Measurements from ENCODE around the gene EIF5. TPM values are rescaled to one million over a fixed set of nuclear protein-coding genes. Genes with fewer than 3 reads are reported as not detected.

EIF5 gene
- polyA plus RNA-seq, 1 experiment = 282 TPM

DNA sequence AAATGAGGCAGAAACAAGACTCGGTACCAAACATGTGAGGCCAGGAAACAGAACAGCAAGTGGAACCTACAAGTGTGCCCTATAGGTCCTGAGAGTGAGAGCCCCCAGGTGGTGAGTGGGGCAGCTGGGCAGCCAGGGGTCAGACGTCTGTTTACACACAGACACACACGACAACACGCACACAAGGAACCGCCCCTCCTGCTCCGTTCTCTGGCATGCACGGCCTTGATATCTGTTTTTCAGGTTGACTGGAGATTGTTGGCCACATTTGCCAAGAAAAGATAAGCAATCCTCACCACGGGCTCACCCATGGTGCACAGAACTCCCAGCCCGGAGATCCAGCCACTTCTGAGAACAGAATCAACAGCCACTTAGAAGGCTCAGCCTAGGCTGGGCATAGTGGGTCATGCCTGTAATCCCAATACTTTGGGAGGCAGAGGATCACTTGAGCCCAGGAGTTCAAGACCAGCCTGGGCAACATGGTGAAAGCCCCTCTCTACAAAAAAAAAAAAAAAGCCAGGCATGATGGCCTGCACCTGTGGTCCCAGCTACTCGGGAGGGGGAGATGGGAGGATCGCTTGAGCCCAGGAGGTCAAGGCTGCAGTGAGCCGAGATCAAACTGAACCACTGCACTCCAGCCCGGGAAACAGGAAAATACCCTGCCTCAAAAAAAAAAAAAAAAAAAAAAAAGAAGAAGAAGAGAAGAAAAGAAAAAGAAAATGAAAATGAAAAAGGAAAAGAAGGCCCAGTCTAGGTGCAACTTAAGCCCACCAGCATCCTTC lies 19.4 kb upstream of the EIF5 start:
- ChIA-PET CTCF (interaction anchor here (1.3 kb wide), 1 partner anchor 209 kb away, joined by 3 read pairs; no protein-coding TSS in a partner anchor), POLR2A (no interaction called here)
- TF ChIP-seq, protein P1, sequence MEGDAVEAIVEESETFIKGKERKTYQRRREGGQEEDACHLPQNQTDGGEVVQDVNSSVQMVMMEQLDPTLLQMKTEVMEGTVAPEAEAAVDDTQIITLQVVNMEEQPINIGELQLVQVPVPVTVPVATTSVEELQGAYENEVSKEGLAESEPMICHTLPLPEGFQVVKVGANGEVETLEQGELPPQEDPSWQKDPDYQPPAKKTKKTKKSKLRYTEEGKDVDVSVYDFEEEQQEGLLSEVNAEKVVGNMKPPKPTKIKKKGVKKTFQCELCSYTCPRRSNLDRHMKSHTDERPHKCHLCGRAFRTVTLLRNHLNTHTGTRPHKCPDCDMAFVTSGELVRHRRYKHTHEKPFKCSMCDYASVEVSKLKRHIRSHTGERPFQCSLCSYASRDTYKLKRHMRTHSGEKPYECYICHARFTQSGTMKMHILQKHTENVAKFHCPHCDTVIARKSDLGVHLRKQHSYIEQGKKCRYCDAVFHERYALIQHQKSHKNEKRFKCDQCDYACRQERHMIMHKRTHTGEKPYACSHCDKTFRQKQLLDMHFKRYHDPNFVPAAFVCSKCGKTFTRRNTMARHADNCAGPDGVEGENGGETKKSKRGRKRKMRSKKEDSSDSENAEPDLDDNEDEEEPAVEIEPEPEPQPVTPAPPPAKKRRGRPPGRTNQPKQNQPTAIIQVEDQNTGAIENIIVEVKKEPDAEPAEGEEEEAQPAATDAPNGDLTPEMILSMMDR (IDR thresholded peaks at IDR 0.05; ENCODE audit: insufficient read depth, low read depth, low read length) = no peak
- Histone ChIP-seq H3K4me3 (ENCODE audit: low read depth, low read length) (no peak overlapping the region), H3K36me3 (ENCODE audit: control insufficient read depth, insufficient read depth, low read length) (no peaks in the 10 kb centered on the region), H3K27me3 (ENCODE audit: control insufficient read depth, insufficient read depth, low read length) (peaks cover 9% of the 10 kb centered on the region)
- no peak for DNase-seq (ENCODE audit: low read depth)

GRCh38 chr14:103315351-103315911 lies 18.6 kb upstream of the EIF5 start:
- no peaks in the 10 kb centered on the region for H3K36me3 ChIP-seq (ENCODE audit: control insufficient read depth, insufficient read depth, low read length)
- TF ChIP-seq, protein P1 (IDR thresholded peaks at IDR 0.05; ENCODE audit: insufficient read depth, low read depth, low read length) = no peak
- POLR2A ChIA-PET = no interaction called here
- H3K27me3 ChIP-seq (ENCODE audit: control insufficient read depth, insufficient read depth, low read length) = peaks cover 9% of the 10 kb centered on the region
- H3K4me3 ChIP-seq (ENCODE audit: low read depth, low read length) = no peak overlapping the region
- CTCF ChIA-PET = interaction anchor here (1.3 kb wide), 1 partner anchor 210 kb away, joined by 3 read pairs; no protein-coding TSS in a partner anchor
- DNase-seq (ENCODE audit: low read depth) = no peak

GRCh38 chr14:103315941-103316340 lies 18.1 kb upstream of the EIF5 start:
- no peak for DNase-seq (ENCODE audit: low read depth)
- Histone ChIP-seq H3K4me3 (ENCODE audit: low read depth, low read length) (no peak overlapping the region), H3K36me3 (ENCODE audit: control insufficient read depth, insufficient read depth, low read length) (no peaks in the 10 kb centered on the region), H3K27me3 (ENCODE audit: control insufficient read depth, insufficient read depth, low read length) (peaks cover 9% of the 10 kb centered on the region)
- ChIA-PET POLR2A (no interaction called here), CTCF (no interaction called here)
- TF ChIP-seq, protein P1 (IDR thresholded peaks at IDR 0.05; ENCODE audit: insufficient read depth, low read depth, low read length) = no peak

- Histone ChIP-seq H3K36me3 (ENCODE audit: control insufficient read depth, insufficient read depth, low read length) (no peaks in the 10 kb centered on the region), H3K4me3 (ENCODE audit: low read depth, low read length) (no peak overlapping the region), H3K27me3 (ENCODE audit: control insufficient read depth, insufficient read depth, low read length) (peaks cover 9% of the 10 kb centered on the region)
- ChIA-PET CTCF (no interaction called here), POLR2A (interaction anchor here (0.6 kb wide), 1 partner anchor 17 kb away, joined by 4 read pairs; the partner anchor contains the start of gene EIF5)
- no peak for DNase-seq (ENCODE audit: low read depth)
- TF ChIP-seq, protein P1 (IDR thresholded peaks at IDR 0.05; ENCODE audit: insufficient read depth, low read depth, low read length) = no peak
These were observed 17.3 kb upstream of the EIF5 start for GRCh38 chr14:103316721-103317121.

DNA sequence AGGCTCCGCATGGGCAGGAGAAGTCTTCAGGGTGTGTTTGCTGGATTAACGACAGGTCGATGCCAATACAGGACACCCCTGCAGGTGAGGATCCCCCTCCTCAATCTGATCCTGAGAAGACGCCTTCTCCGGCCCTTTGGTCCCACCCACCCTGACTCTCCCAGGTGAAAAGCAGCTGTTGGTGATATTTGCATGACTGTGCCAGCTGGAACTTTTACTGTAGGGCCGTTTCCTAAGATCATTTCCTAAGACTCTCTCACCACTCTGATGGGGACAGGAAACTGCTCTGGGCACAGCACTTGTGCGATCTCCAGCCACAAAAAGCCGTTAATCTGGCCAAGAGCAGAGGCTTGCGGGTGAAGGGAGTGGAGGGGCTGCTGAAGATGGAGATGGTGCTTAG lies 16.8 kb upstream of the EIF5 start:
- ChIA-PET POLR2A (interaction anchor here (0.6 kb wide), 1 partner anchor 16 kb away, joined by 4 read pairs; the partner anchor contains the start of gene EIF5), CTCF (interaction anchor here (0.9 to 1.5 kb wide), 2 partner anchors 73 to 213 kb away, joined by 3 to 4 read pairs; no protein-coding TSS in a partner anchor)
- Histone ChIP-seq H3K36me3 (ENCODE audit: control insufficient read depth, insufficient read depth, low read length) (no peaks in the 10 kb centered on the region), H3K27me3 (ENCODE audit: control insufficient read depth, insufficient read depth, low read length) (peaks cover 8% of the 10 kb centered on the region), H3K4me3 (ENCODE audit: low read depth, low read length) (no peak overlapping the region)
- no peak for DNase-seq (ENCODE audit: low read depth)
- TF ChIP-seq, protein P1 (IDR thresholded peaks at IDR 0.05; ENCODE audit: insufficient read depth, low read depth, low read length) = no peak
